K562 (cell line): ENCODE measurements around the gene SETD7. TPM values are rescaled to one million over a fixed set of nuclear protein-coding genes. Genes with fewer than 3 reads are reported as not detected.

Experiments
- ATAC-seq: fragments of 200-7000 bp; cut with Tn5 transposase; 3 replicates; pipeline ENCODE4 v1.9.1; 2020; ENCODE audit warnings: moderate library complexity
- BruUV-seq: library from RNA; stranded (reverse); fragments of 400-500 nt; replicated peaks from 2 replicates; lab custom pipeline; 2021; lab: Mats Ljungman, UMichigan
- CTCF ChIA-PET: fragments of 300-600 bp; formaldehyde crosslinking; extraction: SDS; loops from one replicate; lab custom pipeline; 2021; ENCODE audit warnings: low intra/inter-chr PET ratio; lab: Yijun Ruan, JAX
- POLR2A ChIA-PET: fragments of 300-600, 350-650 bp; sonication (Branson Sonifier 250); formaldehyde crosslinking; extraction: SDS; loops from one replicate; lab custom pipeline; 2021; ENCODE audit warnings: antibody characterized with exemption, inconsistent platforms; lab: Yijun Ruan, JAX
- DNase-seq, 4 experiments: peaks; one replicate each; pipeline versions ENCODE4 v3.0.0 to v3.0.0-alpha.2; 2011 to 2018; ENCODE audit warnings: low spot score in 3 of 4, mixed read lengths in 3 of 4; ENCODE audit errors: extremely low read depth in 1 of 4
- FAIRE-seq: peaks from 2 replicates; lab custom pipeline; 2011; peaks lifted over from hg19 to GRCh38; lab: Jason Lieb, UNC
- H2AFZ ChIP-seq: 2 replicates; pipeline ENCODE4 v1.6.0; 2011; ENCODE audit warnings: low read depth, low read length, control low read depth, inconsistent platforms
- H3K27ac ChIP-seq: fragments of 200-600 bp; 3 replicates; pipeline ENCODE4 v1.8.0; 2011; ENCODE audit warnings: low read depth, mild to moderate bottlenecking, control low read depth, inconsistent platforms, low read length, moderate library complexity, mixed read lengths; ENCODE audit errors: extremely low read depth
- H3K27me3 ChIP-seq, 2 experiments: fragments of 300-600 bp in 1 of 2; 2 replicates in 1 of 2; 3 replicates in 1 of 2; pipeline versions ENCODE4 v1.6.0 to v1.8.0; 2011; ENCODE audit warnings: inconsistent platforms in 2 of 2, low read length in 2 of 2, mild to moderate bottlenecking in 1 of 2, mixed read lengths in 1 of 2, moderate library complexity in 1 of 2; ENCODE audit not compliant: control insufficient read depth in 2 of 2, insufficient read depth in 2 of 2
- H3K36me3 ChIP-seq: fragments of 300-600 bp; 3 replicates; pipeline ENCODE4 v1.8.0; 2011; ENCODE audit warnings: mild to moderate bottlenecking, low read length, inconsistent platforms; ENCODE audit not compliant: control insufficient read depth, insufficient read depth
- H3K4me1 ChIP-seq, 2 experiments: fragments of 200-600 bp in 1 of 2; replicated peaks in 1 of 2; 2 replicates in 1 of 2; 3 replicates in 1 of 2; pipeline versions ENCODE4 v1.5.1 to v1.8.0; 2011; ENCODE audit warnings: inconsistent platforms in 2 of 2, low read length in 2 of 2, mild to moderate bottlenecking in 1 of 2, mixed read lengths in 1 of 2, moderate library complexity in 1 of 2; ENCODE audit not compliant: control insufficient read depth in 2 of 2, insufficient read depth in 2 of 2
- H3K4me2 ChIP-seq: 2 replicates; pipeline ENCODE4 v1.6.1; 2011; ENCODE audit warnings: low read length, control low read depth, inconsistent platforms, mixed read lengths; ENCODE audit not compliant: insufficient read depth
- H3K4me3 ChIP-seq: fragments of 200-600 bp; sonication (generic), shearing (Covaris generic); 2 replicates; pipeline ENCODE4 v1.5.1; 2016; ENCODE audit warnings: control low read depth, inconsistent platforms
- H3K79me2 ChIP-seq: fragments of 200-600 bp; 3 replicates; pipeline ENCODE4 v1.8.0; 2011; ENCODE audit warnings: low read length, inconsistent platforms; ENCODE audit not compliant: control insufficient read depth, insufficient read depth
- H3K9ac ChIP-seq, 2 experiments: 2 replicates each; pipeline versions ENCODE4 v1.6.0 to v1.6.1; 2011; ENCODE audit warnings: low read depth in 2 of 2, low read length in 2 of 2, control low read depth in 1 of 2, inconsistent platforms in 1 of 2, mild to moderate bottlenecking in 1 of 2, mixed read lengths in 1 of 2; ENCODE audit not compliant: insufficient read depth in 1 of 2
- H3K9me1 ChIP-seq: one replicate; pipeline ENCODE4 v1.6.0; 2011; ENCODE audit warnings: inconsistent platforms, mild to moderate bottlenecking, low read length, moderate library complexity; ENCODE audit not compliant: control insufficient read depth, insufficient read depth
- H3K9me3 ChIP-seq: replicated peaks from 2 replicates; pipeline ENCODE4 v1.5.1; 2011; ENCODE audit warnings: low read depth, low read length, inconsistent platforms; ENCODE audit not compliant: control insufficient read depth, insufficient read depth
- H4K20me1 ChIP-seq: replicated peaks from 2 replicates; pipeline ENCODE4 v1.6.1; 2011; ENCODE audit warnings: low read length, inconsistent platforms, mixed read lengths; ENCODE audit not compliant: control insufficient read depth, insufficient read depth
- ELF2 ChIP-seq: fragments of 250-450 bp; sonication (Bioruptor Pico); IDR thresholded peaks from 2 replicates; pipeline ENCODE4 v1.5.0; 2021; ENCODE audit warnings: mild to moderate bottlenecking
- FOXJ3 ChIP-seq: sonication (generic); formaldehyde crosslinking; IDR thresholded peaks from 2 replicates; pipeline ENCODE4 v1.4.0; 2020; ENCODE audit warnings: mild to moderate bottlenecking, missing genetic modification reagents
- HIVEP1 ChIP-seq: fragments of 250-450 bp; sonication (Bioruptor Pico); IDR thresholded peaks from 2 replicates; pipeline ENCODE4 v1.4.0; 2020; ENCODE audit warnings: mild to moderate bottlenecking
- MCM3 ChIP-seq: fragments of 450-650 bp; IDR thresholded peaks from 2 replicates; pipeline ENCODE4 v1.6.1; 2016
- MCM5 ChIP-seq: fragments of 450-650 bp; IDR thresholded peaks from 2 replicates; pipeline ENCODE4 v1.6.1; 2016; ENCODE audit warnings: low read depth
- MED1 ChIP-seq: sonication (generic); formaldehyde crosslinking; IDR thresholded peaks from 2 replicates; pipeline ENCODE4 v1.8.1; 2023; ENCODE audit warnings: missing genetic modification reagents, borderline replicate concordance
- MEF2A ChIP-seq: IDR thresholded peaks from 2 replicates; pipeline ENCODE4 v1.6.1; 2011; ENCODE audit warnings: low read depth, mild to moderate bottlenecking, low read length, moderate library complexity; ENCODE audit not compliant: control insufficient read depth
- MYC ChIP-seq, 2 experiments: fragments of 250-450 bp in 1 of 2; sonication (Bioruptor Pico) in 1 of 2; IDR thresholded peaks; 2 replicates each; pipeline versions ENCODE4 v1.5.1 to v1.6.1; 2012 to 2021; ENCODE audit warnings: low read depth in 2 of 2, borderline replicate concordance in 1 of 2, improper control_type of control experiment in 1 of 2, low read length in 1 of 2, mild to moderate bottlenecking in 1 of 2, moderate library complexity in 1 of 2
- NR2C1 ChIP-seq, 2 experiments: fragments of 450-650 bp; IDR thresholded peaks; 2 replicates each; pipeline ENCODE4 v1.6.1; 2017; ENCODE audit warnings: mild to moderate bottlenecking in 2 of 2, antibody characterized with exemption in 1 of 2, inconsistent platforms in 1 of 2, missing compliant biosample characterization in 1 of 2, missing genetic modification characterization in 1 of 2
- SAFB ChIP-seq: fragments of 200-400 bp; formaldehyde crosslinking; IDR thresholded peaks from 2 replicates; pipeline ENCODE4 v1.6.1; 2017; ENCODE audit warnings: low read depth, low read length, borderline replicate concordance
- SRSF1 ChIP-seq: fragments of 200-400 bp; formaldehyde crosslinking; IDR thresholded peaks from 2 replicates; pipeline ENCODE4 v1.6.1; 2017; ENCODE audit warnings: mild to moderate bottlenecking, low read depth, low read length, moderate library complexity
- TCFL5 ChIP-seq: fragments of 250-450 bp; sonication (Bioruptor Pico); conservative IDR thresholded peaks from 2 replicates; pipeline ENCODE4 v1.6.1; 2021; ENCODE audit warnings: mild to moderate bottlenecking, moderate library complexity, matching md5 sums
- TFAM ChIP-seq: fragments of 250-450 bp; sonication (Bioruptor Pico); conservative IDR thresholded peaks from 2 replicates; pipeline ENCODE4 v1.5.0; 2021; ENCODE audit warnings: mild to moderate bottlenecking, moderate library complexity
- TFE3 ChIP-seq: fragments of 450-650 bp; formaldehyde crosslinking; IDR thresholded peaks from 2 replicates; pipeline ENCODE4 v1.4.0; 2020; ENCODE audit warnings: mild to moderate bottlenecking, mixed read lengths
- TRIM24 ChIP-seq, 2 experiments: fragments of 450-650 bp; IDR thresholded peaks; 2 replicates each; pipeline ENCODE4 v1.6.1; 2016
- WHSC1 ChIP-seq: IDR thresholded peaks from one replicate; pipeline ENCODE4 v1.6.1; 2012; ENCODE audit warnings: low read length, control low read depth, inconsistent platforms
- ZC3H4 ChIP-seq: sonication (generic); formaldehyde crosslinking; IDR thresholded peaks from 2 replicates; pipeline ENCODE4 v1.9.0; 2021; ENCODE audit warnings: missing genetic modification reagents, borderline replicate concordance
- ZNF778 ChIP-seq: fragments of 450-650 bp; formaldehyde crosslinking; IDR thresholded peaks from 2 replicates; pipeline ENCODE4 v1.4.0; 2020; ENCODE audit warnings: mild to moderate bottlenecking, moderate library complexity
- WGBS: fragments of 100-300 bp; shearing (Covaris generic); methylation state at CpG from one replicate; pipeline ENCODE4 v1.1.6; 2016; ENCODE audit warnings: low coverage, mixed read lengths; ENCODE audit not compliant: insufficient coverage; ENCODE audit errors: missing lambda C conversion rate; 5-methylcytosine and 5-hydroxymethylcytosine counted together
- in situ Hi-C: fragments of 300-500 bp; cut with MboI; formaldehyde crosslinking; loops from 4 replicates; pipeline ENCODE4 v1.15.0; 2018; ENCODE audit warnings: inconsistent platforms, mixed read lengths
- intact Hi-C: fragments of 100-400 bp; cut with micrococcal nuclease; formaldehyde crosslinking; loops from 2 replicates; pipeline ENCODE4 v1.14.2; 2022
- polyA plus RNA-seq, 8 experiments: library from polyadenylated mRNA; depleted of rRNA in 4 of 8; stranded (reverse) in 5 of 8; unstranded in 3 of 8; fragments of >200 nt; fragmentation: Nextera tagmentation in 2 of 8; fragmentation: Illumina TruSeq in 1 of 8; extraction: Ambion mirVana in 2 of 8; extraction: Trizol in 1 of 8; gene quantifications; 2 replicates each; pipeline versions ENCODE4 v1.2.1 to v1.2.3, GENCODE V29; 2011 to 2014; ENCODE audit warnings: inconsistent platforms in 1 of 8, missing spikeins in 1 of 8
- total RNA-seq, 7 experiments: library from RNA; depleted of rRNA in 6 of 7; stranded (reverse); fragments of >200 nt in 6 of 7; fragmentation: Illumina TruSeq in 2 of 7; extraction: Trizol in 2 of 7; gene quantifications; 2 replicates each; pipeline versions ENCODE4 v1.2.1 to v1.2.3, GENCODE V29; 2011 to 2021; ENCODE audit warnings: low replicate concordance in 1 of 7
- TF ChIP-seq, protein P1 (sequence below): sonication (generic); formaldehyde crosslinking; IDR thresholded peaks from 2 replicates; pipeline ENCODE4 v1.5.0; 2020; ENCODE audit warnings: missing genetic modification reagents
- TF ChIP-seq, protein P2 (sequence below): fragments of 250-450 bp; sonication (Bioruptor Pico); IDR thresholded peaks from 2 replicates; pipeline ENCODE4 v1.4.0; 2020; ENCODE audit warnings: mild to moderate bottlenecking

SETD7 gene
- total and polyA plus RNA-seq, 9 of the 15 experiments (the other 6 are each of a cell fraction or from before 2014, with no cell fraction given): 0.37 to 2.4 (median 1.7) TPM

DNA sequence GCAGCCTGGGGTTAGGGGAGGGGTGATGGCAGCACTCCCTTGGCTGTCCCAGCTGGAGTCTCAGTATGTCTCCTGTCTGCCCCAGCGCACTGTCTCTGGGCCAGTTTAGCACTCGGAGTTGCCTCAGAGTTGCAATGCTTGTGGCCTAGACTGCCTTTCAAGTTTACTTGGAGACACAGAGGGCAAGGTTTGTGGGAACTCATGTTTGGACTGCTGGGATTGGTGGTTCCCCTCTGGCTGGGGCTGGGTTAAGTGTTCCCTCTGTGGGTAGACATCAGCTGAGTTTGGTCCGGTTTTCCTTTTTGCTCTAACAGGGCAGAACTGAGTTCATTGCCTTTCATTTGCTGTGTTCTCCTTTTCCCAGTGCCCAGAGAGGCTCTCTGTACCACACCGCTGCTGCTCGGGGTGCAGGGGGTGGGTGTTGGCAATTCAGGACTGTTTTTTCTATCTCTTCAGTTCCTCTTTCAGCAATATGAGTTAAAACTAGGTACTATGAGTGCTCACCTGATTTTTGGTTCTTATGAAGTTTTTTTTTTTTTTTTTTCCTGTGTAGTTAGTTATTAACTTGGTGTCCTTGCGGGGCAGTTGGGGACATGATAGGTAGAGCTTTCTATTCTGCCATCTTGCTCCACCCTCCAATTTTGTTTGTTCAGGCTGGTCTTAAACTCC lies 84.9 kb downstream of the SETD7 start:
- POLR2A ChIA-PET: no interaction called here
- in situ Hi-C loops: no loop called here

More for the DNA sequence above, 84.9 kb downstream of the SETD7 start:
- ATAC-seq (no peak), DNase-seq (no peak), FAIRE-seq (no peak)
- TF ChIP-seq ZNF778 (CRISPR knock-in tag): no peak
- TF ChIP-seq TRIM24 (IDR thresholded peaks at IDR 0.05): no peak
- no peak for TF ChIP-seq TCFL5 (CRISPR knock-in tag)
- no peak for TF ChIP-seq TFE3 (CRISPR knock-in tag)
- TF ChIP-seq NR2C1 (IDR thresholded peaks at IDR 0.05): no peak
- TF ChIP-seq NR2C1 (tag; IDR thresholded peaks at IDR 0.05): no peak
- TF ChIP-seq ZC3H4 (CRISPR knock-in tag): no peak
- no peak for TF ChIP-seq ELF2 (CRISPR knock-in tag)
- no peak for TF ChIP-seq MYC (IDR thresholded peaks at IDR 0.05; ENCODE audit: low read depth, low read length)
- TF ChIP-seq MYC (CRISPR knock-in tag; IDR thresholded peaks at IDR 0.05; ENCODE audit: borderline replicate concordance, low read depth): no peak
- TF ChIP-seq FOXJ3 (CRISPR knock-in tag): no peak
- no peak for TF ChIP-seq MCM3
- no peak for TF ChIP-seq MCM5
- TF ChIP-seq SRSF1: no peak
- TF ChIP-seq, protein P1, sequence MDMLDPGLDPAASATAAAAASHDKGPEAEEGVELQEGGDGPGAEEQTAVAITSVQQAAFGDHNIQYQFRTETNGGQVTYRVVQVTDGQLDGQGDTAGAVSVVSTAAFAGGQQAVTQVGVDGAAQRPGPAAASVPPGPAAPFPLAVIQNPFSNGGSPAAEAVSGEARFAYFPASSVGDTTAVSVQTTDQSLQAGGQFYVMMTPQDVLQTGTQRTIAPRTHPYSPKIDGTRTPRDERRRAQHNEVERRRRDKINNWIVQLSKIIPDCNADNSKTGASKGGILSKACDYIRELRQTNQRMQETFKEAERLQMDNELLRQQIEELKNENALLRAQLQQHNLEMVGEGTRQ (CRISPR knock-in tag): no peak
- no peak for TF ChIP-seq MEF2A
- no peak for TF ChIP-seq SAFB
- TF ChIP-seq TFAM (CRISPR knock-in tag): no peak
- TF ChIP-seq, protein P2, sequence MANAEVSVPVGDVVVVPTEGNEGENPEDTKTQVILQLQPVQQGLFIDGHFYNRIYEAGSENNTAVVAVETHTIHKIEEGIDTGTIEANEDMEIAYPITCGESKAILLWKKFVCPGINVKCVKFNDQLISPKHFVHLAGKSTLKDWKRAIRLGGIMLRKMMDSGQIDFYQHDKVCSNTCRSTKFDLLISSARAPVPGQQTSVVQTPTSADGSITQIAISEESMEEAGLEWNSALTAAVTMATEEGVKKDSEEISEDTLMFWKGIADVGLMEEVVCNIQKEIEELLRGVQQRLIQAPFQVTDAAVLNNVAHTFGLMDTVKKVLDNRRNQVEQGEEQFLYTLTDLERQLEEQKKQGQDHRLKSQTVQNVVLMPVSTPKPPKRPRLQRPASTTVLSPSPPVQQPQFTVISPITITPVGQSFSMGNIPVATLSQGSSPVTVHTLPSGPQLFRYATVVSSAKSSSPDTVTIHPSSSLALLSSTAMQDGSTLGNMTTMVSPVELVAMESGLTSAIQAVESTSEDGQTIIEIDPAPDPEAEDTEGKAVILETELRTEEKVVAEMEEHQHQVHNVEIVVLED (CRISPR knock-in tag): no peak
- no peak for TF ChIP-seq MED1 (CRISPR knock-in tag)
- no peak for TF ChIP-seq WHSC1
- no peak for TF ChIP-seq HIVEP1 (CRISPR knock-in tag)
- Histone ChIP-seq H3K27ac (no peak overlapping the region), H3K4me2 (no peak overlapping the region), H3K4me3 (no peak overlapping the region), H3K9ac (no peak overlapping the region), H3K36me3 (peaks cover 5% of the 10 kb centered on the region), H3K9me1 (no peaks in the 10 kb centered on the region), H3K4me1 (no peaks in the 10 kb centered on the region), H3K27me3 (no peaks in the 10 kb centered on the region), H3K9me3 (no peaks in the 10 kb centered on the region; the same call in 1 of the 2 replicates), H3K79me2 (no peaks in the 10 kb centered on the region), H4K20me1 (no peaks in the 10 kb centered on the region), H2AFZ (no peak overlapping the region)
- intact Hi-C loops: no loop called here
- 74% methylated on average over 6 of the region's 6 CpGs for WGBS
- BruUV-seq: no TSS peak
- CTCF ChIA-PET: no interaction called here
